Brain microvascular endothelial cell (primary cell): ENCODE measurements around the gene IFNA2.
A peak's percentile ranks its signal among the peaks of the same experiment; 100 is the strongest.
"Not testable (repeated sequence)": the region's sequence is repeated elsewhere in the genome, so short reads cannot be mapped to it uniquely, and the experiment has no call there.

Experiments used
- DNase-seq: peaks from one replicate; pipeline ENCODE4 v3.0.0-alpha.2; 2020
- H3K27ac ChIP-seq: fragments of 250-450 bp; sonication (Bioruptor Pico); 2 replicates; pipeline ENCODE4 v1.5.1; 2020; ENCODE audit warnings: mild to moderate bottlenecking, moderate library complexity
- H3K27me3 ChIP-seq: fragments of 250-450 bp; sonication (Bioruptor Pico); replicated peaks from 2 replicates; pipeline ENCODE4 v1.5.1; 2020; ENCODE audit warnings: mild to moderate bottlenecking
- H3K36me3 ChIP-seq: fragments of 250-450 bp; sonication (Bioruptor Pico); replicated peaks from 2 replicates; pipeline ENCODE4 v1.5.1; 2020; ENCODE audit warnings: mild to moderate bottlenecking
- H3K4me3 ChIP-seq: 2 replicates; pipeline ENCODE4 v1.5.1; 2011; ENCODE audit warnings: low read depth, mild to moderate bottlenecking, control low read depth, low read length, moderate library complexity
- in situ Hi-C: cut with HindIII; loops from 2 replicates; pipeline ENCODE4 v1.10.0; 2017; ENCODE audit warnings: low sequenced_read_pairs, low pct_ligation_motif_present
- TF ChIP-seq, protein P1 (sequence below): IDR thresholded peaks from 2 replicates; pipeline ENCODE4 v1.5.1; 2011; ENCODE audit warnings: low read depth, mild to moderate bottlenecking, moderate library complexity, low read length, control low read depth, inconsistent platforms; ENCODE audit errors: missing control alignments

The IFNA2 gene

DNA sequence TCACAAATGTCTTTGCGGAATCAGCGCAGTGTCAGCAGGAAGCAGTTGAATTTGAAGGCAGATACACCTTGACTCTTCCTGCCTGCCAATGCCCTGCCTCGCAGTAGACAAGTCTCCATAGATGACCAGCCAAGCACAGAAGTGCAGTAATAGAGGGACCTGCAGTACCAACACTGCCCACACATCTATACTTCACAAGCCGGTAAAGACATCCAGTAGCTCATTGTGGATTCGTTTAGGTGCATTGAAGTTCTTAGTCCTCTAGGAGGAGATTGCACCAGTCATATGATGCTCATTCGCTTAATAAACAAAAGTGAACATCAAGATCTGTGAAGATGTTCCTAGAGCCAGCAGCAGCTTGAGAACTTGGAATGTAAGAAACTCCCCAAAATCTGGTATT is 7.1 kb upstream of the IFNA2 start:
- in situ Hi-C loops, result no loop called here
- TF ChIP-seq, protein P1, sequence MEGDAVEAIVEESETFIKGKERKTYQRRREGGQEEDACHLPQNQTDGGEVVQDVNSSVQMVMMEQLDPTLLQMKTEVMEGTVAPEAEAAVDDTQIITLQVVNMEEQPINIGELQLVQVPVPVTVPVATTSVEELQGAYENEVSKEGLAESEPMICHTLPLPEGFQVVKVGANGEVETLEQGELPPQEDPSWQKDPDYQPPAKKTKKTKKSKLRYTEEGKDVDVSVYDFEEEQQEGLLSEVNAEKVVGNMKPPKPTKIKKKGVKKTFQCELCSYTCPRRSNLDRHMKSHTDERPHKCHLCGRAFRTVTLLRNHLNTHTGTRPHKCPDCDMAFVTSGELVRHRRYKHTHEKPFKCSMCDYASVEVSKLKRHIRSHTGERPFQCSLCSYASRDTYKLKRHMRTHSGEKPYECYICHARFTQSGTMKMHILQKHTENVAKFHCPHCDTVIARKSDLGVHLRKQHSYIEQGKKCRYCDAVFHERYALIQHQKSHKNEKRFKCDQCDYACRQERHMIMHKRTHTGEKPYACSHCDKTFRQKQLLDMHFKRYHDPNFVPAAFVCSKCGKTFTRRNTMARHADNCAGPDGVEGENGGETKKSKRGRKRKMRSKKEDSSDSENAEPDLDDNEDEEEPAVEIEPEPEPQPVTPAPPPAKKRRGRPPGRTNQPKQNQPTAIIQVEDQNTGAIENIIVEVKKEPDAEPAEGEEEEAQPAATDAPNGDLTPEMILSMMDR, result peak; percentile 55
- Histone ChIP-seq H3K4me3 (no peak overlapping the region), H3K36me3 (no peaks in the 10 kb centered on the region), H3K27ac (no peak overlapping the region), H3K27me3 (peaks cover 11% of the 10 kb centered on the region)
- no peak for DNase-seq

DNA sequence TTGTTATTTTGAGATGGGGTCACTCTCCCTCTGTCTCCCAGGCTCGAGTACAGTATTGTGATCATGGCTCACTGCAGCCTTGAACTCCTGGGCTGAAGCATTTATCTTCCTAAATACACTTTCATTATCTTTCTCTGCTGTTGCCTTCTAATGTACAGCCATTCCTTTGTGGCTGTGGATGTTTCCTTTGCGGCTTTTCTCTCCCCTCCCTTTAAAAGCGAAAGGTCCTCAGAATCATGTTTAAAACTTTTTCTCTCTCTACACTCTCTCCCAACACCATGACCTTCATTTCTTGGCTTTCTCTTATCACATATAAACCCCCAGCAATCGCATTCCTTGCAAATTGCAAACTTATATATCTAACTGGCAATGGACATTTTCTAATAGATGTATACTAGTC is 1.6 kb downstream of the IFNA2 start:
- TF ChIP-seq, protein P1, result no peak
- DNase-seq, result no peak
- Histone ChIP-seq H3K27ac (no peak overlapping the region), H3K4me3 (no peak overlapping the region), H3K36me3 (no peaks in the 10 kb centered on the region), H3K27me3 (no peaks in the 10 kb centered on the region)
- in situ Hi-C loops, result no loop called here

DNA sequence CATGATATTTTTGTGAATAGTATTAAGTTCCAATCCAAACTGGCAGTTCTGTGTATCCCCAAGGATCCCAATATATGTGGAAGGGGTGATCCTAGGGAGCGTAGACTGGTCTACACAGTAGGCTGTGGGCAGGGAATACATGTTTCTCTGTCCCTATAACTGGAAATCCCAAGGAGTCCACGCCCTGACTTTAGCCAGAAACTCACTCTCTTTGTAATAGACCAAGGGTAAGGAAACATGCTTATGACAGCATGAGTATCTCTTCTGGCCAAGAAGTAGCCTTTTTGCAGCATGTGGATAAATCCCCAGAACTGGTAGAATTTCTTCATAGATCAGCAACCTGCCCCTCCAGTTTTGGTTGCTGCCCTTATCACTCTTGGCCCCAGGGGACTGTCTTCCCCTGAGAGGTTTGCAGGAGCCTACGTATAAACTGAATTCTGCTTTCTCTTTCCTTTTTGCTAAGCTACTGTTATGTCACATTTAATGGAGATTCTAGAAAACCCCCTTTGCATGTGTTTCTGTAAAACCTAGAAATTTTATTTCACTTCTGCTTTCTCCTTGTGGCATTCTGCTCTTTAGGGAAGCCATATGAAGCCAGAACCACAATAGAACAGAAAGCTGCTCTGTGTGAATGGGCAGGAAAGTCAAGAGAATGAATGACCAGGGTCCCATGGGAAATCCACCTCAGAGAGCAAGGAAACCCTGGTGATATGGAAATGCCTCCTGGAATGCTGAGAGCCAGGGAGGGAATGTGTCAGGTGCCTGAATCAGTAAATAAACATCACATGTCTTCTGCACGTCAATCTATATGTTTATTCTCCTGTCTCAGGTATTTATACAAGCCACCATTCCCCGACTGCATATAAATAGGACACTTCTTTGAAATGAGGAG is 3.5 kb downstream of the IFNA2 start:
- in situ Hi-C loops, result no loop called here
- H3K27me3 ChIP-seq, result no peaks in the 10 kb centered on the region
- H3K27ac ChIP-seq, result no peak overlapping the region
- H3K4me3 ChIP-seq, result no peak overlapping the region
- TF ChIP-seq, protein P1, result no peak
- DNase-seq, result no peak
- no peaks in the 10 kb centered on the region for H3K36me3 ChIP-seq

DNA sequence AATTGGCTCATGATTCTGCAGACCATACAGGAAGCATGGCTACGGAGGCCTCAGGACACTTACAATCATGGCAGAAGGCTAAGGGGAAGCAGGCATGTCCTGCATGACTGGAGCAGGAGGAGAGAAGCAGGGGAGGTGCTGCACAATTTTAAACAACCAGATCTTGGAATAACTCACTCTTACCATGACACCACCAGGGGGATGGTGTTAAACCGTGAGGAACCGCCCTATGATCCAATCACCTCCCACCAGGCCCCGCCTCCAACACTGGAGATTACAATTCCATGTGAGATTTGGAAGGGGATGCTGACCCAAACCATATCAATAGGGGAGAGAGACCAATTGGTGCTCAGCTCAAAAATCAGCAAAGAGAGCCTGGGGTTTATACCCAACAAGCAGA is 13.7 kb downstream of the IFNA2 start:
- H3K4me3 ChIP-seq, DNase-seq, H3K27ac ChIP-seq, H3K27me3 ChIP-seq, in situ Hi-C loops, H3K36me3 ChIP-seq: not testable (repeated sequence)

DNA sequence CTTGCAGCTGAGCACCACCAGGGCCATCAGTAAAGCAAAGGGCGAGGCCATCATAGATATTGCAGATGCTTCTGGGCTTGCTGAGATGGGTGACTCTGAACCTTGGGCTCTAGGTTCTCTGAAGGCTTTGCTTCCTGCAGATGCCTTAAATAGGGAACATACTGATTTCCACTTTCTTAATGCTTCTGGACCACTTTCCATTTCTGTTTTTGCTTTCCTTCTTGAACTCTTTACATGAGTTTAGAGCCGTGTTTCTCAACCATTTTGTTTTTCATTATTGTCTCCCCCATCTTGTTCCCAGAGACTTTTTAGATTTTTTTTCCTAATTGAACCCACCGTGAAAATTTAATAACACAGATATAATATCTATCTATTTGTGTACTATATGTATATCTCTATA is 17.2 kb downstream of the IFNA2 start, which contains the start of gene IFNA13:
Gene IFNA13 (minus strand): TSS at position 101 of the 400 bp plus-strand sequence. CDS start 47 bp downstream, at position 54.
- Histone ChIP-seq H3K36me3 (no peaks in the 10 kb centered on the region), H3K4me3 (no peak within 1 kb of the TSS), H3K27ac (no peak within 1 kb of the TSS), H3K27me3 (no peaks in the 10 kb centered on the region)
- DNase-seq, result no peak
- in situ Hi-C loops, result no loop called here
- TF ChIP-seq, protein P1, result no peak

DNA sequence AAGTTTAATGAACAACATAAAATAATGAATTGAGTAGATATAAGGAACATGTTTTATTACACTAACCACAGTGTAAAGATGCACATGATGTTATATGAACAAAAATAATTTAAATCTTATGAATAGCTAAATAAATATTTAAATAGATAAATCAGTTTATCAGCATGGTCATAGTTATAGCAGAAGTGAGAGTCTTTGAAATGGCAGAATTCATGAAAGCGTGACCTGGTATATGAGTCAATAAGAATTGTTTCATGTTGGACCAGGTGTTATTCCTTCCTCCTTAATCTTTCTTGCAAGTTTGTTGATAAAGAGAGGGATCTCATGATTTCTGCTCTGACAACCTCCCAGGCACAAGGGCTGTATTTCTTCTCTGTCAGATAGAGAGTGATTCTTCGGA is 18.0 kb downstream of the IFNA2 start:
- H3K4me3 ChIP-seq, in situ Hi-C loops, H3K27me3 ChIP-seq, H3K36me3 ChIP-seq, DNase-seq, H3K27ac ChIP-seq: not testable (repeated sequence)

DNA sequence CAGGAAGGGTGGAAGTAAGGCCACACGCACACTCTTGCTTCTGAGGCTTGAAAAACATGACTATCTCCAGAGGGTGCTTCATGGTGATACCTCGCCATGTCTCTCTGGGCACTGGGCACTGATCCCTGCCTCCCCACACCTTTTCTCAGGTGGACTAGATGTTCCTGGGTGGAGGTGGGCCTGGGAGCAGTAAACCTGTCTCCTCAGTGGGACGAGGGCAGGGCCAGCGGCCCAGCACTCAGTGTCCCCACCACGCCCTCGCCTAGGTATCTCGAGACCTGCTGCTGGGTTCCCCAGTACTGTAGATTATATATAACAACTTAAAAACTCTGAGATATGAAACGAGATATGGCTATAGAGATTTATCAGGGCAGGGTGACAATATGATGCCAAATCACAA is 22.9 kb downstream of the IFNA2 start:
- in situ Hi-C loops, result no loop called here
- Histone ChIP-seq H3K27ac (no peak overlapping the region), H3K4me3 (no peak overlapping the region), H3K27me3 (no peaks in the 10 kb centered on the region), H3K36me3 (no peaks in the 10 kb centered on the region)
- DNase-seq, result no peak
- TF ChIP-seq, protein P1, result no peak
